ENCODE results near the gene TRDMT1. TPM values are rescaled to one million over a fixed set of nuclear protein-coding genes. Genes with fewer than 3 reads are reported as not detected.

The TRDMT1 gene
- total RNA-seq, 1 experiment from 2014 or later: 4.2 TPM

DNA sequence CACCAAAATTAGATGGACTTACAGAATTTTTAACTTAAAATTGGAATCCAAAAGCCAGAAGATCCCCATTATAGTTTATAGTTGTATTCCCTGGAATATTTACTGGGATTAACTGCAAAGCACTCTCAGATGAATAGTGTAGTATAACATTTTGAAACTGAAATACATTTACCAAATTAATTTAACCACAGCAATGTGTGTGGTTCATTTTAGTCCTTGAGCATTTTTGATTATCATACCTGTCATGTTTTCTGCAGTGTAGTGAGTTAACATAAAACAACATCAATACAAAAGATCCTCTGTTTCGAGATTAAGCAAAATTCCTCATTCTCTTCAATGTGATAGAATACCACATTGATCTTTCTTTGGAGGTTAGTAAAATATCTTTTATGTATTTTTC lies 30.3 kb upstream of the TRDMT1 start:
- intact Hi-C loops (cut with micrococcal nuclease; ENCODE audit: unreplicated experiment): loop anchor here (2.0 to 5.0 kb wide), 2 partner anchors 109 to 169 kb away; no protein-coding TSS in a partner anchor
- CTCF ChIA-PET: interaction anchor here (0.7 kb wide), 1 partner anchor 157 kb away, joined by 3 read pairs; no protein-coding TSS in a partner anchor
- H3K4me2 ChIP-seq: peak overlapping the region; percentile 86

DNA sequence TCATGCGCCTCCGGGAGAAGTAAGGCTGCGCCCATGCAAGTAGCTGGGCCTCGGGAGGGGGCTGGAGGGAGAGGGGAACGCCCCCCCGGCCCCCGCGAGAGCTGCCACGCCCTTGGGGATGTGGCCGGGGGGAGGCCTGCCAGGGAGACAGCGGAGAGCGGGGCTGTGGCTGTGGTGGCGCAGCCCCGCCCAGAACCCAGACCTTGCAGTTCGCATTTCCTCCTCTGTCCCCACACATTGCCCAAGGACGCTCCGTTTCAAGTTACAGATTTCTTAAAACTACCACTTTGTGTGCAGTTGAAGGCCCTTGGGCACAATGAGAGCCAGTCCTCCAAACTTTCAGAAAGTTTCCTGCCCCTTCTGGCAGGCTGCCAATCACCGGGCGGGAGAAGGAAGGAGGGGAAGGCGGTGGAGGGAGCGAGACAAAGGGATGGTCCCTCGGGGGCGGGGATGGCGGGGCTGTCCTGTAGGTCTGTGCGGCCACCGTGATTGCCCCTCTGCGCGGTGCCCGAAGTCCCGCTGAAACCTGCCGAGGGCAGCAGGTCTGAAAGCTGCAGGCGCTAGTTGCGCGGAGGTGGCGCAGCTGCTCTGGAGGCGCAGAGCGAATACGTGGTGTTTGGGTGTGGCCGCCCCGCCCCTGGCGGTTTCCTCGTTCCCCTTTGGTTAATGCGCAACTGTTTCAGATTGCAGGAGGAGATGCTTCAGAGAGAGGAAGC lies 28.7 kb upstream of the TRDMT1 start:
- no peaks in the 10 kb centered on the region for H3K36me3 ChIP-seq (ENCODE audit: low read depth)
- peaks cover 14% of the 10 kb centered on the region for H3F3A ChIP-seq (ENCODE audit: insufficient read depth, low read depth)
- CTCF ChIA-PET: interaction anchor here (0.7 to 0.9 kb wide), 2 partner anchors 10 to 16 kb away, joined by 4 read pairs; no protein-coding TSS in a partner anchor
- H3K79me2 ChIP-seq (ENCODE audit: low read depth): no peaks in the 10 kb centered on the region
- H3K27ac ChIP-seq: peak overlapping the region; percentile 87
- H3K9me3 ChIP-seq (ENCODE audit: insufficient read depth, low read depth): no peaks in the 10 kb centered on the region
- H4K20me1 ChIP-seq (ENCODE audit: insufficient read depth): no peaks in the 10 kb centered on the region
- intact Hi-C loops (cut with micrococcal nuclease; ENCODE audit: unreplicated experiment): loop anchor here (1.0 to 5.0 kb wide), 7 partner anchors 14 to 338 kb away; partner anchors contain the start of gene TRDMT1
- no peaks in the 10 kb centered on the region for H3K9me2 ChIP-seq (ENCODE audit: insufficient read depth)
- BruUV-seq (replicated peaks): TSS peak; percentile 88
- H3K4me2 ChIP-seq: peak overlapping the region; percentile 86
- POLR2A ChIA-PET (ENCODE audit: unreplicated experiment): interaction anchor here (0.5 to 0.6 kb wide), 5 partner anchors 16 to 118 kb away, joined by 4 to 22 read pairs (median 5); no protein-coding TSS in a partner anchor
- DNase-seq: peak; percentile 80 to 87
- peak overlapping the region; percentile 75 for H3K4me3 ChIP-seq
- peaks cover 13% of the 10 kb centered on the region; the same call in 1 of the 2 replicates for H3K27me3 ChIP-seq (ENCODE audit: insufficient read depth, low read depth)
- H3K4me1 ChIP-seq (replicated peaks; ENCODE audit: insufficient read depth): peaks cover 9% of the 10 kb centered on the region
- peak overlapping the region; percentile 85 for H2AFZ ChIP-seq
- TF ChIP-seq, protein P1, sequence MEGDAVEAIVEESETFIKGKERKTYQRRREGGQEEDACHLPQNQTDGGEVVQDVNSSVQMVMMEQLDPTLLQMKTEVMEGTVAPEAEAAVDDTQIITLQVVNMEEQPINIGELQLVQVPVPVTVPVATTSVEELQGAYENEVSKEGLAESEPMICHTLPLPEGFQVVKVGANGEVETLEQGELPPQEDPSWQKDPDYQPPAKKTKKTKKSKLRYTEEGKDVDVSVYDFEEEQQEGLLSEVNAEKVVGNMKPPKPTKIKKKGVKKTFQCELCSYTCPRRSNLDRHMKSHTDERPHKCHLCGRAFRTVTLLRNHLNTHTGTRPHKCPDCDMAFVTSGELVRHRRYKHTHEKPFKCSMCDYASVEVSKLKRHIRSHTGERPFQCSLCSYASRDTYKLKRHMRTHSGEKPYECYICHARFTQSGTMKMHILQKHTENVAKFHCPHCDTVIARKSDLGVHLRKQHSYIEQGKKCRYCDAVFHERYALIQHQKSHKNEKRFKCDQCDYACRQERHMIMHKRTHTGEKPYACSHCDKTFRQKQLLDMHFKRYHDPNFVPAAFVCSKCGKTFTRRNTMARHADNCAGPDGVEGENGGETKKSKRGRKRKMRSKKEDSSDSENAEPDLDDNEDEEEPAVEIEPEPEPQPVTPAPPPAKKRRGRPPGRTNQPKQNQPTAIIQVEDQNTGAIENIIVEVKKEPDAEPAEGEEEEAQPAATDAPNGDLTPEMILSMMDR (conservative IDR thresholded peaks at IDR 0.05): no peak
- TF ChIP-seq EZH2 (IDR thresholded peaks at IDR 0.05; ENCODE audit: low read depth): no peak

More for the DNA sequence above, 30.3 kb upstream of the TRDMT1 start:
- Histone ChIP-seq H2AFZ (no peak overlapping the region), H3K79me2 (ENCODE audit: low read depth) (no peaks in the 10 kb centered on the region), H3K27ac (no peak overlapping the region), H3K4me3 (no peak overlapping the region), H3K36me3 (ENCODE audit: low read depth) (no peaks in the 10 kb centered on the region), H3K9me2 (ENCODE audit: insufficient read depth) (no peaks in the 10 kb centered on the region), H3F3A (ENCODE audit: insufficient read depth, low read depth) (peaks cover 14% of the 10 kb centered on the region), H3K27me3 (ENCODE audit: insufficient read depth, low read depth) (peaks cover 10% of the 10 kb centered on the region; the same call in 1 of the 2 replicates), H3K9me3 (ENCODE audit: insufficient read depth, low read depth) (no peaks in the 10 kb centered on the region), H4K20me1 (ENCODE audit: insufficient read depth) (no peaks in the 10 kb centered on the region), H3K4me1 (replicated peaks; ENCODE audit: insufficient read depth) (peaks cover 9% of the 10 kb centered on the region)
- no TSS peak for BruUV-seq (replicated peaks)
- DNase-seq: no peak
- TF ChIP-seq, protein P1 (conservative IDR thresholded peaks at IDR 0.05): no peak
- no peak for TF ChIP-seq EZH2 (IDR thresholded peaks at IDR 0.05; ENCODE audit: low read depth)
- POLR2A ChIA-PET (ENCODE audit: unreplicated experiment): no interaction called here

DNA sequence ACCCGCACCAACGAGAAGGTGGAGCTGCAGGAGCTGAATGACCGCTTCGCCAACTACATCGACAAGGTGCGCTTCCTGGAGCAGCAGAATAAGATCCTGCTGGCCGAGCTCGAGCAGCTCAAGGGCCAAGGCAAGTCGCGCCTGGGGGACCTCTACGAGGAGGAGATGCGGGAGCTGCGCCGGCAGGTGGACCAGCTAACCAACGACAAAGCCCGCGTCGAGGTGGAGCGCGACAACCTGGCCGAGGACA lies 28.2 kb upstream of the TRDMT1 start:
- peaks cover 13% of the 10 kb centered on the region; the same call in 1 of the 2 replicates for H3K27me3 ChIP-seq (ENCODE audit: insufficient read depth, low read depth)
- H3K4me3 ChIP-seq: peak overlapping the region; percentile 75
- H3K27ac ChIP-seq: peak overlapping the region; percentile 87
- ChIA-PET CTCF (interaction anchor here (0.9 kb wide), 1 partner anchor 9 kb away, joined by 4 read pairs; no protein-coding TSS in a partner anchor), POLR2A (ENCODE audit: unreplicated experiment) (no interaction called here)
- H3K4me1 ChIP-seq (replicated peaks; ENCODE audit: insufficient read depth): peaks cover 9% of the 10 kb centered on the region
- no peaks in the 10 kb centered on the region for H3K79me2 ChIP-seq (ENCODE audit: low read depth)
- no TSS peak for BruUV-seq (replicated peaks)
- no peaks in the 10 kb centered on the region for H3K36me3 ChIP-seq (ENCODE audit: low read depth)
- H3K9me3 ChIP-seq (ENCODE audit: insufficient read depth, low read depth): no peaks in the 10 kb centered on the region
- no peaks in the 10 kb centered on the region for H4K20me1 ChIP-seq (ENCODE audit: insufficient read depth)
- H2AFZ ChIP-seq: peak overlapping the region; percentile 85
- no peaks in the 10 kb centered on the region for H3K9me2 ChIP-seq (ENCODE audit: insufficient read depth)
- H3K4me2 ChIP-seq: peak overlapping the region; percentile 86
- peaks cover 14% of the 10 kb centered on the region for H3F3A ChIP-seq (ENCODE audit: insufficient read depth, low read depth)
- no peak for DNase-seq
- intact Hi-C loops (cut with micrococcal nuclease; ENCODE audit: unreplicated experiment): no loop called here
- TF ChIP-seq EZH2 (IDR thresholded peaks at IDR 0.05; ENCODE audit: low read depth): no peak
- TF ChIP-seq, protein P1 (conservative IDR thresholded peaks at IDR 0.05): no peak
